Spleen (tissue), 11 donors: ENCODE measurements around the gene CDR2. TPM values are rescaled to one million over a fixed set of nuclear protein-coding genes. Genes with fewer than 3 reads are reported as not detected.

Experiments used
- DNase-seq: peaks from one replicate; pipeline ENCODE4 v3.0.0-alpha.2; 2020
- H3K27ac ChIP-seq, 8 donors: fragments of 200-600 bp; sonication (generic) in 7 of 8; 1 replicate in 4 of 8; 2 replicates in 4 of 8; pipeline versions ENCODE4 v1.5.0 to v1.8.0; 2016 to 2021; ENCODE audit warnings: inconsistent platforms in 4 of 8, mild to moderate bottlenecking in 4 of 8, moderate library complexity in 1 of 8
- H3K27me3 ChIP-seq, 7 donors: fragments of 200-600 bp; sonication (generic) in 6 of 7; replicated peaks in 1 of 7; 1 replicate in 4 of 7; 2 replicates in 3 of 7; pipeline versions ENCODE4 v1.5.0 to v1.8.0; 2016 to 2021; ENCODE audit warnings: inconsistent platforms in 3 of 7, mild to moderate bottlenecking in 1 of 7
- H3K36me3 ChIP-seq, 6 donors: fragments of 200-600 bp; sonication (generic) in 5 of 6; 1 replicate in 4 of 6; 2 replicates in 2 of 6; pipeline versions ENCODE4 v1.5.0 to v1.8.0; 2016 to 2021; ENCODE audit warnings: inconsistent platforms in 2 of 6
- H3K4me1 ChIP-seq, 6 donors: fragments of 200-600 bp; sonication (generic) in 5 of 6; 1 replicate in 3 of 6; 2 replicates in 3 of 6; pipeline versions ENCODE4 v1.5.0 to v1.8.0; 2016 to 2021; ENCODE audit warnings: inconsistent platforms in 3 of 6
- H3K4me3 ChIP-seq, 8 donors: fragments of 200-600 bp; sonication (generic) in 7 of 8; 1 replicate in 4 of 8; 2 replicates in 4 of 8; pipeline versions ENCODE4 v1.5.0 to v1.8.0; 2016 to 2021; ENCODE audit warnings: inconsistent platforms in 4 of 8, mild to moderate bottlenecking in 4 of 8, moderate library complexity in 2 of 8
- H3K9me3 ChIP-seq, 8 donors: fragments of 200-600 bp; sonication (generic) in 7 of 8; 1 replicate in 4 of 8; 2 replicates in 4 of 8; pipeline versions ENCODE4 v1.5.0 to v1.8.0; 2016 to 2021; ENCODE audit warnings: inconsistent platforms in 4 of 8
- CTCF ChIP-seq, 11 experiments: fragments of 200-600 bp in 7 of 11; fragments of 450-650 bp in 4 of 11; sonication (generic) in 4 of 11; IDR thresholded peaks in 8 of 11; conservative IDR thresholded peaks in 3 of 11; 1 replicate in 7 of 11; 2 replicates in 4 of 11; pipeline versions ENCODE4 v1.4.0 to v1.8.0; 2016 to 2021; ENCODE audit warnings: antibody characterized with exemption in 11 of 11, inconsistent platforms in 4 of 11, mild to moderate bottlenecking in 1 of 11
- POLR2A ChIP-seq, 3 donors: fragments of 450-650 bp; IDR thresholded peaks; one replicate each; pipeline ENCODE4 v1.5.1; 2017; ENCODE audit warnings: antibody characterized with exemption in 3 of 3, mild to moderate bottlenecking in 1 of 3
- POLR2AphosphoS5 ChIP-seq, 3 donors: sonication (generic); formaldehyde crosslinking; IDR thresholded peaks; one replicate each; pipeline ENCODE4 v1.5.1; 2017; ENCODE audit warnings: antibody characterized with exemption in 3 of 3
- WGBS, 5 donors: extraction: QIAGEN DNeasy Blood & Tissue Kit in 3 of 5; methylation state at CpG; one replicate each; pipeline versions ENCODE4 v1.1.5 to v1.1.7; 2013 to 2018; 5-methylcytosine and 5-hydroxymethylcytosine counted together
- intact Hi-C: fragments of 100-400 bp; cut with DNase I; formaldehyde crosslinking; loops from one replicate; pipeline ENCODE4 v1.15.0; 2023; ENCODE audit warnings: low total_unique reads
- polyA plus RNA-seq, 3 donors: library from polyadenylated mRNA; stranded (reverse); fragments of 200-250 nt; gene quantifications; one replicate each; pipeline ENCODE4 v1.2.1, GENCODE V29; 2013
- total RNA-seq, 7 donors: library from RNA; depleted of rRNA in 3 of 7; stranded (reverse); fragments of >200 nt in 3 of 7; fragmentation: NEBNext Ultra II Directional in 4 of 7; extraction: Animal tissue kit (Norgen Biotek cat#: 25700) in 4 of 7; gene quantifications; one replicate each; pipeline versions ENCODE4 v1.1.0 to v1.2.1, GENCODE V29; 2016 to 2021
- donor health status: healthy with polysubstance abuse.
- donor health status: DM: no; HTN: no; CAD: no; lungs with moderate emphysema.
- donor health status: DM: no; HTN: no; CAD: no.
- donor health status: Bipolar disorder and iron deficiency.
- donor health status: healthy.
- donor health status: DM: no; HTN: no; CAD: no.
- donor health status: DM: yes; HTN: yes; CAD: no.

Gene CDR2
- total and polyA plus RNA-seq, 10 donors, result 7.7 to 33.4 (median 23.6) TPM

- TF ChIP-seq POLR2AphosphoS5 (IDR thresholded peaks at IDR 0.05) (no peak), CTCF (IDR thresholded peaks at IDR 0.05 in 8 of 11, conservative IDR thresholded peaks at IDR 0.05 in 3 of 11) (no peak), POLR2A (IDR thresholded peaks at IDR 0.05) (no peak)
- Histone ChIP-seq H3K9me3 (no peaks in the 10 kb centered on the region), H3K27me3 (no peaks in the 10 kb centered on the region), H3K4me3 (no peak overlapping the region), H3K4me1 (peaks cover 0 to 4% (median 0%) of the 10 kb centered on the region in 6 donors), H3K36me3 (peaks cover 0 to 100% (median 86%) of the 10 kb centered on the region in 6 donors), H3K27ac (no peak overlapping the region)
- DNase-seq, result no peak
- WGBS, 5 donors, result 83 to 100% (median 97%) methylated on average over 1 of the region's 1 CpG
- intact Hi-C loops, result no loop called here
Measured at GRCh38 chr16:22315979-22316378, 58.4 kb downstream of the CDR2 start.

- no peaks in the 10 kb centered on the region for H3K27me3 ChIP-seq
- H3K4me3 ChIP-seq, result no peak overlapping the region
- intact Hi-C loops, result no loop called here
- H3K36me3 ChIP-seq, result peaks cover 0 to 100% (median 88%) of the 10 kb centered on the region in 6 donors
- no peaks in the 10 kb centered on the region for H3K4me1 ChIP-seq
- H3K9me3 ChIP-seq, result no peaks in the 10 kb centered on the region
- peak; percentile 21 for DNase-seq
- no peak overlapping the region for H3K27ac ChIP-seq
- 78 to 96% (median 92%) methylated on average over 32 to 37 of the region's 37 CpGs for WGBS, 5 donors
- TF ChIP-seq CTCF (IDR thresholded peaks at IDR 0.05 in 8 of 11, conservative IDR thresholded peaks at IDR 0.05 in 3 of 11) (no peak), POLR2AphosphoS5 (IDR thresholded peaks at IDR 0.05) (peak in 1 of 3 donors; percentile 27)
Measured at GRCh38 chr16:22314661-22315626, 59.5 kb downstream of the CDR2 start.

DNA sequence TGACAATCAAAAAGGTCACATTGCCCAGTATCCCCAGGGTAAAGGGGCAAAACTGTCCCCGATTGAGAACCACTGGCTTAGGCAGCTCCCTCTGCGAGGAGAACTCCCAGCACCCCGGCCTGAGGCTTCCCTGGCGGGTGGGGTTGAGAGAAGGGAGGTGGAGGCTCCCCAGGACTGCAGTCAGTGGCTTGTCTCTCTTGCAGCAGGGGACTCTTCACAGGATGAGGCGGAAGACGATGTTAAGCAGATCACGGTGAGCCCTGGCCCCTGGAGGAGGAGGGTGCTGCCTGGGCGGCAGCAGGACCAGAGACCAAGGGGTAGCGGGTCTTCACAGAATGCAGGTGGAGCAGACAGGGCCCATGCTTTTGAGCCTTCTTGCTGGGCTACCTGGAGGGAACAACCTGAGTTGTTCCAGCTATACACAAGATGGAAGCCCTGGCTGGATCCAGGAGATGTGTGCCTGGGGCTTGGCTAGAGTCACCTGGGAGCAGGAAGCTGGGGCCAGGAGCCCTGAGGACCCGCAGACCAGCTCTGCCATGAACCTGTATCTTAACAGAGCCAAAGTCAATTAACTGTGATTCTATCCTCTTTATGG lies 60.4 kb downstream of the CDR2 start:
- TF ChIP-seq POLR2A (IDR thresholded peaks at IDR 0.05) (no peak), POLR2AphosphoS5 (IDR thresholded peaks at IDR 0.05) (no peak), CTCF (IDR thresholded peaks at IDR 0.05 in 8 of 11, conservative IDR thresholded peaks at IDR 0.05 in 3 of 11) (no peak)
- Histone ChIP-seq H3K27me3 (no peaks in the 10 kb centered on the region), H3K36me3 (peaks cover 0 to 100% (median 88%) of the 10 kb centered on the region in 6 donors), H3K9me3 (no peaks in the 10 kb centered on the region), H3K4me3 (no peak overlapping the region), H3K27ac (no peak overlapping the region), H3K4me1 (no peaks in the 10 kb centered on the region)
- intact Hi-C loops, result no loop called here
- DNase-seq, result peak; percentile 54
- WGBS, 5 donors, result 93 to 98% (median 97%) methylated on average over 10 of the region's 10 CpGs
